ENCODE measurements around the gene KCNK5.

Gene KCNK5

DNA sequence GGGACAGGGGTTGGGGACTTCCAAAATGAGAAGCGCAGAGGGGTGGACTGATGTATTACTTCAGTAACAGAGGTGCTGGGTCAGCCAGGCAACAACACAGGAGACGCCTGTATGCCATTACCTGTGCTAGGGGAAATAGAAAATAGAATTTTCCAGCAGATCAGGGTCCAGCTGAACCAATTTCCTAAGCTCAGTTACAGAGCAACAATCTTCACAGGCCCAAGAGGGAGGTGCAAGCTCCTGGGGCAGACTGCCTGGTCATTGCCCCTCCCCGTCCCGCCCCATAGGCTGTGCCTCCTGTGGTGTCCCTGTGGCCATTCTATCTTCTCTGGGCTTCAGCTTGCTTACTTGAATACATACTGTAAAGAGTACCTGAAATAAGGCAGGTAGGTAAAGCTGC is 3.7 kb downstream of the KCNK5 start:
- H3K36me3 ChIP-seq (ENCODE audit: control insufficient read depth, insufficient read depth, low read length): peaks cover 11% of the 10 kb centered on the region
- H3K4me3 ChIP-seq (ENCODE audit: extremely low read depth, insufficient read depth, low read length, poor library complexity, severe bottlenecking): no peak overlapping the region
- H3K27ac ChIP-seq (ENCODE audit: low read depth, low read length, severe bottlenecking): no peak overlapping the region
- no peaks in the 10 kb centered on the region for H3K9me3 ChIP-seq (ENCODE audit: control insufficient read depth, low read length)
- 72 to 96% methylated on average over 2 to 3 of the region's 4 CpGs for WGBS, 2 experiments (ENCODE audit: insufficient coverage in 2 of 2)
- H3K4me1 ChIP-seq (ENCODE audit: control insufficient read depth, insufficient read depth, low read length, poor library complexity, severe bottlenecking): peaks cover 4% of the 10 kb centered on the region

DNA sequence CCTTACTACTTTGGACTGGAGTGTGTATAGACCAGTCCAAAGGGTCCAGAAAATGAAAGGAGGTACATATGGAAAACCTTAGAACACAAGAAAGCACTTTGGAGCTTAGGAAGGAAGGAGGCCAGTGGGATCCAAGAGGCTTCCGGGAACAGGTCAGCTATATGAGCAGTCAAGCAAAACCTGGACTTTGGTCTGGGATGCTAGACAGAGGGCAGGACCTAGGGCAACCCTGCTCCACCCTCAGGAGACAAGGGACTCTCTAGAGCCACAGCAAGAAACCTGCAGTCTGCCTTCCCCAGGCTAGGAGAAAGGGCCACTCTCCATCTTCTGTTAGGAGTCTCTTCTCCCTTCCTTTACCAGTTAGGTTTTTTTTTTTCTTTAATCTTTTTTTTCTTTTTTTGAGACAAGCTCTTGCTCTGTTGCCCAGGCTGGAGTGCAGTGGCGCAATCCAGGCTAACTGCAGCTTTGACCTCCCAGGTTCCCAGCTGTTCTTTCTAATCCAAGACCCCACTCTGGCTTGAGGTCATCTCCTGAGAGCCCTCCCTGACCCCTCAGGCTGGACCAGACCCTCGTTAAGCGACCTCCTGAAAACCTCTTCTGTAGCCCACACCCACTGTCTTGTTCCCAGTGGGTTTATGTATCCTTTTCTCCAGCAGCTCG is 4.6 kb downstream of the KCNK5 start:
- H3K36me3 ChIP-seq (ENCODE audit: control insufficient read depth, insufficient read depth, low read length): peaks cover 11% of the 10 kb centered on the region
- H3K9me3 ChIP-seq (ENCODE audit: control insufficient read depth, low read length): no peaks in the 10 kb centered on the region
- 92 to 93% methylated on average over 4 of the region's 5 CpGs for WGBS, 2 experiments (ENCODE audit: insufficient coverage in 2 of 2)
- no peak overlapping the region for H3K4me3 ChIP-seq (ENCODE audit: extremely low read depth, insufficient read depth, low read length, poor library complexity, severe bottlenecking)
- H3K4me1 ChIP-seq (ENCODE audit: control insufficient read depth, insufficient read depth, low read length, poor library complexity, severe bottlenecking): peaks cover 8% of the 10 kb centered on the region
- H3K27ac ChIP-seq (ENCODE audit: low read depth, low read length, severe bottlenecking): no peak overlapping the region

DNA sequence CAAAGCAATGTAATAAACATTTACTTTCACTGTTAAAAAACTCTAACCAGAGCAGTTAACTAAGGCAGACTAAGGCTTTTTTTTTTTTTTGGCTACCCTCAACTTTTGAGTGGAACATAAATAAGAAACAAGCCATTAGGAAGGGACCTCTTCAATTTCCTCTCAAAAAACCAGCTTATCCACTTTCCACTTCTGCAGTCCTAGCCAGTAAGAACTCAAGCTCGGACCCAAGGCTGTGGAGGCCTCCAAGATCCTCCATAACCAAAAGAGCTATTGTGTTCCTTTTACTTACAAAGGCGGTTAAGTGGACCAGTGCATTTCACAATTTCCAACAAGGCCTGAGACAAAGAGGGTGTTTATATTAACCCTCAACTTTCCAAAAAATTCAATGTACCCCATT is 5.3 kb downstream of the KCNK5 start:
- Histone ChIP-seq H3K4me1 (ENCODE audit: control insufficient read depth, insufficient read depth, low read length, poor library complexity, severe bottlenecking) (peaks cover 15% of the 10 kb centered on the region), H3K9me3 (ENCODE audit: control insufficient read depth, low read length) (no peaks in the 10 kb centered on the region), H3K36me3 (ENCODE audit: control insufficient read depth, insufficient read depth, low read length) (peaks cover 11% of the 10 kb centered on the region), H3K27ac (ENCODE audit: low read depth, low read length, severe bottlenecking) (no peak overlapping the region), H3K4me3 (ENCODE audit: extremely low read depth, insufficient read depth, low read length, poor library complexity, severe bottlenecking) (no peak overlapping the region)
- 86 to 89% methylated on average over 1 to 2 of the region's 2 CpGs for WGBS, 2 experiments (ENCODE audit: insufficient coverage in 2 of 2)

DNA sequence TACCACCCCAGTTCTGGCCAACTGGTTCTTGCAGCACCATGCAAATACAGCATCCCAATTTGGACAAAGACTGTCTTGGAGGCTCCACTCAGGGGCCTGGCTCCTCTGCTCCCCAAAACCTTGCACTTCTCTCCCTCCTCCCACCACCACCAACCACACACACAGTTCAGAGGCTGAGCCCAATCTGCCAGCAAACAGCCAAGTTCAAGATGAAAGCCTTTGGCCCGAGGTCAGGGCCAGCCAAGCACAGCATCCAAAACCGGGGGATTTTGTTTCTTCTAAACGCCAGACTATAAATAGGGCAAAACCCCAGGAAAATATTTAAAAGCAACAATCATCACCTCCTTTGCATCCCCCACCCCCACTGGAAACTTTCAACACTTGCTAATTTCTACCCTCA is 5.7 kb downstream of the KCNK5 start:
- Histone ChIP-seq H3K27ac (ENCODE audit: low read depth, low read length, severe bottlenecking) (no peak overlapping the region), H3K36me3 (ENCODE audit: control insufficient read depth, insufficient read depth, low read length) (peaks cover 11% of the 10 kb centered on the region), H3K4me1 (ENCODE audit: control insufficient read depth, insufficient read depth, low read length, poor library complexity, severe bottlenecking) (peaks cover 19% of the 10 kb centered on the region), H3K9me3 (ENCODE audit: control insufficient read depth, low read length) (no peaks in the 10 kb centered on the region), H3K4me3 (ENCODE audit: extremely low read depth, insufficient read depth, low read length, poor library complexity, severe bottlenecking) (no peak overlapping the region)
- WGBS, 2 experiments (ENCODE audit: insufficient coverage in 2 of 2): 84 to 85% methylated on average over 3 of the region's 3 CpGs

GRCh38 chr6:39223061-39223460 is 6.2 kb downstream of the KCNK5 start:
- 96 to 100% methylated on average over 3 to 4 of the region's 5 CpGs for WGBS, 2 experiments (ENCODE audit: insufficient coverage in 2 of 2)
- Histone ChIP-seq H3K4me3 (ENCODE audit: extremely low read depth, insufficient read depth, low read length, poor library complexity, severe bottlenecking) (no peak overlapping the region), H3K36me3 (ENCODE audit: control insufficient read depth, insufficient read depth, low read length) (peaks cover 11% of the 10 kb centered on the region), H3K27ac (ENCODE audit: low read depth, low read length, severe bottlenecking) (no peak overlapping the region), H3K9me3 (ENCODE audit: control insufficient read depth, low read length) (no peaks in the 10 kb centered on the region), H3K4me1 (ENCODE audit: control insufficient read depth, insufficient read depth, low read length, poor library complexity, severe bottlenecking) (peaks cover 24% of the 10 kb centered on the region)

GRCh38 chr6:39221779-39222641 is 7.3 kb downstream of the KCNK5 start:
- H3K4me1 ChIP-seq (ENCODE audit: control insufficient read depth, insufficient read depth, low read length, poor library complexity, severe bottlenecking): peaks cover 35% of the 10 kb centered on the region
- WGBS, 2 experiments (ENCODE audit: insufficient coverage in 2 of 2): 88 to 100% methylated on average over 2 to 6 of the region's 7 CpGs
- H3K36me3 ChIP-seq (ENCODE audit: control insufficient read depth, insufficient read depth, low read length): peaks cover 11% of the 10 kb centered on the region
- no peak overlapping the region for H3K27ac ChIP-seq (ENCODE audit: low read depth, low read length, severe bottlenecking)
- no peaks in the 10 kb centered on the region for H3K9me3 ChIP-seq (ENCODE audit: control insufficient read depth, low read length)
- no peak overlapping the region for H3K4me3 ChIP-seq (ENCODE audit: extremely low read depth, insufficient read depth, low read length, poor library complexity, severe bottlenecking)

DNA sequence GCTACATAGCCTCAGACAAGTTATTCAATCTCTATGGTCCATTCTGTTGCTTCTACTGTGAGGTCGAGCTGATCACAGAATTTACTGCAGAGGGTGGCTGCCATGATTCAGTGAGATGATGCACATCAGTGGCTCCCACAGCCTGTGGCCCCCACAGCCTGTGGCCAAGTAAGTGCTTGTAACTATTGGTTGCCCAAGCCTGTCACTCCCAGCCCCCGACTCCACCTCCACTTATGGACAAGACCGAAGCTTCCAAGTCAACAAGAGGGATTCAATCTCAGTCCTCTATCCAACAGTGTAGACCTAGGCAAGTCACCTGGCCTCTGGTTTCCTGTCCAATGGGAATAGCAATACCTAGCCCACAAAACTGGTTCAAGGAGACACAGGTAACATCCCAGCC is 8.2 kb downstream of the KCNK5 start:
- Histone ChIP-seq H3K27ac (ENCODE audit: low read depth, low read length, severe bottlenecking) (no peak overlapping the region), H3K4me1 (ENCODE audit: control insufficient read depth, insufficient read depth, low read length, poor library complexity, severe bottlenecking) (peaks cover 36% of the 10 kb centered on the region), H3K9me3 (ENCODE audit: control insufficient read depth, low read length) (no peaks in the 10 kb centered on the region), H3K36me3 (ENCODE audit: control insufficient read depth, insufficient read depth, low read length) (peaks cover 11% of the 10 kb centered on the region), H3K4me3 (ENCODE audit: extremely low read depth, insufficient read depth, low read length, poor library complexity, severe bottlenecking) (no peak overlapping the region)
- WGBS, 2 experiments (ENCODE audit: insufficient coverage in 2 of 2): 90 to 93% methylated on average over 3 of the region's 3 CpGs

GRCh38 chr6:39218868-39219567 is 10.3 kb downstream of the KCNK5 start:
- WGBS, 2 experiments (ENCODE audit: insufficient coverage in 2 of 2): 68 to 71% methylated on average over 4 of the region's 5 CpGs
- peaks cover 32% of the 10 kb centered on the region for H3K4me1 ChIP-seq (ENCODE audit: control insufficient read depth, insufficient read depth, low read length, poor library complexity, severe bottlenecking)

DNA sequence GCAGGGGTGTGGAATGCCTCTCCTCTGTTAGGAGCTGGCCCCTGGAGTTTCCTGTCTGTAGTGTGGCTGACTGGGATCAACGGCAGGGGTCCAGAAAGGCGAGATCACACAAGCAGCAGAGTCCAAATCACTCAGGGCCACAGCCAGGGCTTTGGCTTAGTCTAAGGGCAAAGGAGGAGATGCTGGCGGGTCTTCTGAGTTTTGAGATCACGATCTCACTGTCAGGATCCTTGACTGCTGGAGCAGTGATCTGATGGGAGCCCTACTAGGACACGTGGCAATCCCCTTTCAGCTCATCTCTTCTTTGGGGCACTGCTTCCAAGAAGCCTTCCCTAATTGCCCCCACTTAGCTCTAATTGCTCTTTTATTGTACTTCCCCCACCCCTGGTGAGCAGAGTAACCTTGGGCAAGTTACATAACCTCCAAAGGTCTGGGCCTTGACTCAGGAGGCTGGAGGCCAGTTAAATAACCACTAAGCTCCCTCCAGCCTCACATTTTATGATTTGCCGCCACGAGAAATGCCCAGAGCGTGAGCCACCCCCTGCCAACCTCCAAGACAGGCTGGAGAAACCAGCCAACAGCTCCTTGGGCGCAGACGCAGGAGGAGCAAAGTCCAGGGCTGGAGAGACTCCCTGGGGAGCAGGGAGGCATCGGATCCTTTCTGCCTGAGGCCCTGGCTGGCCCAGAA is 12.0 kb downstream of the KCNK5 start:
- Histone ChIP-seq H3K36me3 (ENCODE audit: control insufficient read depth, insufficient read depth, low read length) (peaks cover 9% of the 10 kb centered on the region), H3K27ac (ENCODE audit: low read depth, low read length, severe bottlenecking) (no peak overlapping the region), H3K4me3 (ENCODE audit: extremely low read depth, insufficient read depth, low read length, poor library complexity, severe bottlenecking) (no peak overlapping the region), H3K4me1 (ENCODE audit: control insufficient read depth, insufficient read depth, low read length, poor library complexity, severe bottlenecking) (peaks cover 32% of the 10 kb centered on the region), H3K9me3 (ENCODE audit: control insufficient read depth, low read length) (no peaks in the 10 kb centered on the region)
- 67 to 78% methylated on average over 6 to 10 of the region's 11 CpGs for WGBS, 2 experiments (ENCODE audit: insufficient coverage in 2 of 2)

More at GRCh38 chr6:39218868-39219567, 10.3 kb downstream of the KCNK5 start:
- H3K36me3 ChIP-seq (ENCODE audit: control insufficient read depth, insufficient read depth, low read length): peaks cover 9% of the 10 kb centered on the region
- H3K9me3 ChIP-seq (ENCODE audit: control insufficient read depth, low read length): no peaks in the 10 kb centered on the region
- H3K4me3 ChIP-seq (ENCODE audit: extremely low read depth, insufficient read depth, low read length, poor library complexity, severe bottlenecking): no peak overlapping the region
- H3K27ac ChIP-seq (ENCODE audit: low read depth, low read length, severe bottlenecking): no peak overlapping the region

DNA sequence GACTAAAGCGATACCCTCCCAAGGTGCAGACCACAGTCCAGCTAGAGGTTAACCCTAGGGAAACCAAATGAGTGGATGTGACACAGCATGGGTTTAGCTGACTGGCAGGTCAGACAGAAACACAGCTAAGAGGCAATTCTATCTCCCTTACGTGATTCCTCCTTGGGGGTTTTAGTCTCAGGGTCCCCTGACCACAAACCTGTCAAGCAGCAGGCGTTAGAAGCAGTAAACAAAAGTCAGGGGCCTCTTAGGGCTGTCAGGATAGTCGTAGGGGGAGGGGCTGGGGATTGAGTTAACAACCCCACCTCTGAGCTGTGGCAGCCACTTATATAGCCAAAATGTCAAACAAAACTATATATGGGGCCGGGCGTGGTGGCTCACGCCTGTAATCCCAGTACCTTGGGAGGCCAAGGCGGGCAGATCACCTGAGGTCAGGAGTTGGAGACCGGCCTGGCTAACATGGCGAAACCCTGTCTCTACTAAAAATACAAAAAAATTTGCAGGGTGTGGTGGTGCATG is 13.6 kb downstream of the KCNK5 start:
- no peaks in the 10 kb centered on the region for H3K9me3 ChIP-seq (ENCODE audit: control insufficient read depth, low read length)
- no peak overlapping the region for H3K4me3 ChIP-seq (ENCODE audit: extremely low read depth, insufficient read depth, low read length, poor library complexity, severe bottlenecking)
- H3K27ac ChIP-seq (ENCODE audit: low read depth, low read length, severe bottlenecking): no peak overlapping the region
- peaks cover 32% of the 10 kb centered on the region for H3K4me1 ChIP-seq (ENCODE audit: control insufficient read depth, insufficient read depth, low read length, poor library complexity, severe bottlenecking)
- no peaks in the 10 kb centered on the region for H3K36me3 ChIP-seq (ENCODE audit: control insufficient read depth, insufficient read depth, low read length)
- WGBS, 2 experiments (ENCODE audit: insufficient coverage in 2 of 2): 79 to 85% methylated on average over 7 to 8 of the region's 10 CpGs

All from mesodermal cell (in vitro differentiated cells).